ENCODE results near the gene ANKRD35.

Gene ANKRD35

DNA sequence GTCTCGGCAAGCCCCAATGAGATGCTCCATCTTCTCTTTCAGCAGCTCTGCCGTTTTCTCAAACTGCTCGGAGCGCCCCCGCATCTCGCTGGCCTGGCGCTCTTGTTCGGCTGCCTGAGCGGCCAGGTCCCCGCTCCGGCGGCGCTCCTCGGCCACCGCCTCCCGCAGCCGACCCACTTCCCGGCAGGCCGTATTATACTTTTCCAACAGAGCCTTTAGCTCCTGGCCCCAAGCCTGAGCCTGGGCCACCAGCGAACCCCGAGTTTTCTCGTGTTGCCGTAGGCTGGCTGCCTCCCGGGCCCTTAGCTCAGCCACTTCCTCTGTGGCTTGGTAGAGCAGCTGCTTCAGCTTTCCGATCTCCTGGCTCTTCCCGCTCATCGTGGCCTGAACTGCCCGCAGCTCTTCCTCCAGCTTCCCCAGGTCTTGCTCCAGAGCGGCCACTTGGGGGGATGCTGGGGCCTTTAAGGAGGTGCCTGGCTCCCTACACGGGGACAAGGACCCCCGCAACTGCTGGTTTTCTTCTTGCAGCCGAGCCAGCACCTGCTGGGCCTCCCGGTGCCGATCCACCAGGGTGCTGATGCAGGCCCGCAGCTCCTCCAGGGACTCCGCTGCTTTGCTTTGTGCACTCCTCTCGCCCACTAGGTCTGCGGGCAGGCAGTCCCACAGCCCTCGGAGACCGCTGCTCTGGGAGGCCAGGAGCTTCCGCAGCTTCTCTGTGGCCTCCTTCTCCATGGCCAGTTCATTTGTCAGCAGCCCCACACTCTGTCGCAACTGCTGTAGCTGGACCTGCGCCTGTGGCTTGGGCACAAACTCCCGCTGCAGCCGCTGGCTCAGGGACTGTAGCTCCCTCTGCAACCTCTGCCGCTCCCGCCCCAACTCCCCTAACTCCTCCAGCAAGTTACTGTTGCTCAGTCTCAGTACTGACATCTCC is 13.4 kb downstream of the ANKRD35 start:
- H3K4me3 ChIP-seq (ENCODE audit: low read length): peak overlapping the region; percentile 0
- TF ChIP-seq, protein P1, sequence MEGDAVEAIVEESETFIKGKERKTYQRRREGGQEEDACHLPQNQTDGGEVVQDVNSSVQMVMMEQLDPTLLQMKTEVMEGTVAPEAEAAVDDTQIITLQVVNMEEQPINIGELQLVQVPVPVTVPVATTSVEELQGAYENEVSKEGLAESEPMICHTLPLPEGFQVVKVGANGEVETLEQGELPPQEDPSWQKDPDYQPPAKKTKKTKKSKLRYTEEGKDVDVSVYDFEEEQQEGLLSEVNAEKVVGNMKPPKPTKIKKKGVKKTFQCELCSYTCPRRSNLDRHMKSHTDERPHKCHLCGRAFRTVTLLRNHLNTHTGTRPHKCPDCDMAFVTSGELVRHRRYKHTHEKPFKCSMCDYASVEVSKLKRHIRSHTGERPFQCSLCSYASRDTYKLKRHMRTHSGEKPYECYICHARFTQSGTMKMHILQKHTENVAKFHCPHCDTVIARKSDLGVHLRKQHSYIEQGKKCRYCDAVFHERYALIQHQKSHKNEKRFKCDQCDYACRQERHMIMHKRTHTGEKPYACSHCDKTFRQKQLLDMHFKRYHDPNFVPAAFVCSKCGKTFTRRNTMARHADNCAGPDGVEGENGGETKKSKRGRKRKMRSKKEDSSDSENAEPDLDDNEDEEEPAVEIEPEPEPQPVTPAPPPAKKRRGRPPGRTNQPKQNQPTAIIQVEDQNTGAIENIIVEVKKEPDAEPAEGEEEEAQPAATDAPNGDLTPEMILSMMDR (IDR thresholded peaks at IDR 0.05; ENCODE audit: insufficient read depth, low read depth, low read length, missing control alignments): no peak
- DNase-seq (ENCODE audit: low read depth): no peak

DNA sequence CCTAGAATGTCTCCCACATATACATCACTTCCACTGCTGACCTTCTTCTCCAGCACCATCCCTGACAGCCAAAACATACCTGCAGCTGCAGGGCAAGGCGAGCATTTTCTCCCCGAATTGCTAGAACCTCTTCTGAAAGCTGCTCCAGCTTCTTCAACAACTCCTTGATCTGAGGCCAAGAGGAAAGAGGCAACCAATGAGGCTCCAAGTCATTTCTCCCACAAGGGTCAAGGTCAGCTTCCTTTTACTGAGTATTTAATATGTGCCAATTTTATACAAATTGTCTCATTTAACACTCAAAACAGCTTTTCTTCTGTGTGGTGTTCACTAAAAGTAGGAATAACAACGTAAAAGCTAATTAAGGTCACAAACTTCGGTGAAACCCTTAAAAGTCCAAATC is 17.4 kb downstream of the ANKRD35 start:
- H3K4me3 ChIP-seq (ENCODE audit: low read length): no peak overlapping the region
- no peak for DNase-seq (ENCODE audit: low read depth)
- TF ChIP-seq, protein P1 (IDR thresholded peaks at IDR 0.05; ENCODE audit: insufficient read depth, low read depth, low read length, missing control alignments): no peak

DNA sequence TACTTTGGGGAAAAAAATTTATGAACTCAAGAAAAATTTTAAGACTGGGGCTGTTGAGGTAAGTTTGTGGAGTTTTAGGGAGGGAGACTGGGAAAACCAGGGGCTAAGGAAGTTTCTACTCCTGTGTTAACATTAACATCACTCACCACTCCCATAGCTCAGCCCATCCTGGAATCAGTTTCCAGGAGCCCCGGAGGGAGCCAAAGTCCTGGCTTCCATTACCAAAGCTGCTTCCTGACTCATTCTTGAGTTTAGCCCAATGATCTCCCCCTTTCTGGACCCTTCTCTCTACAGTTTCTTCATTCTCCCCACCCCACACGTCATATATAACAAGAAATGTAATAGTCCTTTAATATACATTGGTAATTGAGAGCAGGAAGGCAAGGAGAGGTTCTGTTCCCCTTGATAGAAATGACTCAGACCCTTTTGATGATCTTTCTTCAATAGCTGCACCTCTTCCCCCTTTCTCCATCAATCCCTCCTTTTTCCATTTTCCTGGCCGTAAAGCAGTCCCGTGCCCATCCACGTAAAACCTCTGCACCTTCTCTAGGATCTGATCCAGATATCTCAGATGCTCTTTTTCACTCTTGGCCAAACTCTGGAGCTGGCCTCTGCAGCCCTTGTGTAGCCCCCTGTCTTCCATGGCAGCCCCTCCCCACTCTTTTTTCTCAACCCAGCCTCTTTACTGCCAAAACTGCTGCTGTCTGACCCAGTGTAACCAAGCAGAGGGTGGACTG is 22.2 kb downstream of the ANKRD35 start:
- no peak for DNase-seq (ENCODE audit: low read depth)
- TF ChIP-seq, protein P1 (IDR thresholded peaks at IDR 0.05; ENCODE audit: insufficient read depth, low read depth, low read length, missing control alignments): no peak
- no peak overlapping the region for H3K4me3 ChIP-seq (ENCODE audit: low read length)

DNA sequence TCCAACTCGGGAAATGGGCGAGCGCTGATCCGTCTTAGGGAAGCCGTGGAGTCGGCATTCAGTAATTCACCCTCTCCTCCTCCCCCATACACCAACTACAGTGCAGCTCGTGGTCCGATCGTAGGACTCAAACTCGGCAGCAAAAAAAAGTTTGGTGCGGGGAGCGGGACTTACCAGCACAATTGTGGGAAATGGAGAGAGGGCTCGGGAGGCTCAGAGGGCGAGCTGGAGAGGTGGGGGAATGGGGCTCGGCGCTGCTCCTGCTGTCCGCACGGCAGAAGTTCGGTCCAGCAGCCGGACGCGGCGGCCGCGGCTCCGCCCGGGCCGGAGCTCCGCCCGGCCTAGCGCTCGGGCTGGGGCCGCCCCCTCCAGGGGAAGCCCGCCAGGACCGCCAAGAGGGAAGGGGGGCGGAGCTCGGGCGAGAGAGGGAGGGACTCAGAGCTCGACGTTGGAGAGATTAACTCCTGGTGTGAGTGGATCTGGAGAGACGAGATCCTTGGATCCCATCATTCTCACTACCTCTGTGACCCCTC is 26.1 kb downstream of the ANKRD35 start:
- peak overlapping the region; percentile 87 for H3K4me3 ChIP-seq (ENCODE audit: low read length)
- TF ChIP-seq, protein P1 (IDR thresholded peaks at IDR 0.05; ENCODE audit: insufficient read depth, low read depth, low read length, missing control alignments): no peak
- DNase-seq (ENCODE audit: low read depth): peak; percentile 88

DNA sequence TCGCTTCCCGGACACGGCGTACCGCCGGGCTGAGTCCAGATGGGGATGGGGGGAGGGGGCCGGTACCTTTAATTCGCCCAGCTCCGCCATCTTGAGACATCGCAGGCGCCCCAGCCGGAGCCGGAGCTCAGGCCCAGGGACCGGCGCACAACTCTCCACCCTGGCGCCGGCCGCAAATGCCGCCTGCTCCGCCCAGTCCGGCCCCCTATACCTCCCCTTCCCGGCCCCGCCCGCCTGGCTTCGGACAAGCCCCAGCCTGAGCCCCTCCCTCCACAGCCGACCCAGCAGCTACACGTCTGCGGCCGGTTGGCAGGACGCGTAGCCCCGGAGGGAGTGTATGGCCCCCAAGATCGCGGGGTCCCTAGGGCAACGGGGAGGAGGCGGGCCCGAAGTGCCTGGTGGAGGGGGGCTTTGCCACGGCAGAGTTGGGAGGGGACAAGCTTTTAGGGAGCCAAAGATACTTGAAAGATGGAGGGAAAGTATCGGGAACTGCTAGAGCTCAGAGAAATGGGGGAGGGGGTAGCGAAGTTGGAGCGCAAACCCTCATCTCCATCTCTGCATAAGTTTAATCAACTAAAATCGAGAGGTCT is 26.7 kb downstream of the ANKRD35 start, which contains the start of gene PIAS3:
PIAS3 (minus strand) TSS at position 181 of the 590 bp plus-strand sequence; CDS start at position 90, 91 bp downstream.
- peak; percentile 98 for DNase-seq (ENCODE audit: low read depth)
- peak within 1 kb of the TSS; percentile 87 for H3K4me3 ChIP-seq (ENCODE audit: low read length)
- TF ChIP-seq, protein P1 (IDR thresholded peaks at IDR 0.05; ENCODE audit: insufficient read depth, low read depth, low read length, missing control alignments): no peak

DNA sequence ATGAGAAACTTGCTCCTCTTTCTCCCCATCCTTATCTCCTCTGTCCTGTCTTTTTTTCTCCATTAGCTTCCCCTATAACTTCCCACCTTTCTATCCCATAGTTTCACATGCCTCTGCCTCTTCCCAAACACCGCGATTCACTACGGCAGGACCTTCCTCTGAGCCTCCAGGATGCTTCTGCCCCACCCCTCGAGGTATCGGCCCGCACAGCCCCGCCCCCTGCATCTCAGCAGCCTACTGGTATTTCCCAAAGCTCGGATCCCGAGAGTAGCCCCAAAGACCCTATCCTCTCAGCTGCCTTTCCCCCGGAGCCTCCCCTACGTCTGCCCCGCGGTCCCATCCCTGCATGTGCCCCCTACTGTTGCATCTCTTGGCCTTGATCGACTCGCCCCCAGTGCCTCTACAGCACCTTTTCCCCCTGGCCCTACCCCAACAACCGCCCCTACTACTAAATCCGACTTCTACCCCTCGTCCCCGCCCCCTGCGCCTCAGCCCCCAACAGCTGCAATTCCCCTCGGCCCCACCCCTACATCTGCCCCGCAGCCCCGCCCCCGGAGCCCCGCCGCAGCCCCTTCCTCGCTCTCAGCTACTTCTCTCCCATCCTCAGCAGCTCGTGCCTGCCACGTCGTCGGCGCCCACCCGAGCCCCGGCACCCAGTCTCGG is 27.3 kb downstream of the ANKRD35 start:
- DNase-seq (ENCODE audit: low read depth): peak; percentile 53
- TF ChIP-seq, protein P1 (IDR thresholded peaks at IDR 0.05; ENCODE audit: insufficient read depth, low read depth, low read length, missing control alignments): no peak
- H3K4me3 ChIP-seq (ENCODE audit: low read length): peak overlapping the region; percentile 87

All from epithelial cell of esophagus (primary cell).